Activated CD4-positive, alpha-beta T cell treated with anti-CD3 and anti-CD28 coated beads for 4 hours (primary cell): ENCODE data around the gene CLIP1.
A peak's percentile ranks its signal among the peaks of the same experiment; 100 is the strongest.
"Not testable (repeated sequence)": the region's sequence is repeated elsewhere in the genome, so short reads cannot be mapped to it uniquely, and the experiment has no call there.

Source experiments
- DNase-seq, 2 donors: peaks; one replicate each; pipeline ENCODE4 v3.0.0-alpha.2; 2020

CLIP1 gene

DNA sequence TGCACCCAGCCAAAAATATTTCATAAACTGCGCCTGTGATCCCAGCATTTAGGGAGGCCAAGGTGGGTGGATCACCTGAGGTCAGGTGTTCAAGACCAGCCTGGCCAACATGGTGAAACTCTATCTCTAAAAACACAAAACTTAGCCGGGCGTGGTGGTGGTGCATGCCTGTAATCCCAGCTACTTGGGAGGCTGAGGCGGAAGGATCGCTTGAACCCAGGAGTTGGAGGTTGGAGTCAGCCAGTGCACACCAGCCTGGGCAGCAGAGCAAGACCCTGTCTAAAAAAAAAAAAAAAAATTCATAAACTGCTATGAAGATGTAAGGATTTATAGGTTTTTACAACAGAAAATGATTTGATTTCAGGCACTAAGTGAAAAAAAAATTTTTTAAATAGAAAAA, 6.6 kb upstream of the CLIP1 start:
- not testable (repeated sequence) for DNase-seq

- DNase-seq = no peak
These were observed 4.9 kb upstream of the CLIP1 start for GRCh38 chr12:122427403-122427802.

DNA sequence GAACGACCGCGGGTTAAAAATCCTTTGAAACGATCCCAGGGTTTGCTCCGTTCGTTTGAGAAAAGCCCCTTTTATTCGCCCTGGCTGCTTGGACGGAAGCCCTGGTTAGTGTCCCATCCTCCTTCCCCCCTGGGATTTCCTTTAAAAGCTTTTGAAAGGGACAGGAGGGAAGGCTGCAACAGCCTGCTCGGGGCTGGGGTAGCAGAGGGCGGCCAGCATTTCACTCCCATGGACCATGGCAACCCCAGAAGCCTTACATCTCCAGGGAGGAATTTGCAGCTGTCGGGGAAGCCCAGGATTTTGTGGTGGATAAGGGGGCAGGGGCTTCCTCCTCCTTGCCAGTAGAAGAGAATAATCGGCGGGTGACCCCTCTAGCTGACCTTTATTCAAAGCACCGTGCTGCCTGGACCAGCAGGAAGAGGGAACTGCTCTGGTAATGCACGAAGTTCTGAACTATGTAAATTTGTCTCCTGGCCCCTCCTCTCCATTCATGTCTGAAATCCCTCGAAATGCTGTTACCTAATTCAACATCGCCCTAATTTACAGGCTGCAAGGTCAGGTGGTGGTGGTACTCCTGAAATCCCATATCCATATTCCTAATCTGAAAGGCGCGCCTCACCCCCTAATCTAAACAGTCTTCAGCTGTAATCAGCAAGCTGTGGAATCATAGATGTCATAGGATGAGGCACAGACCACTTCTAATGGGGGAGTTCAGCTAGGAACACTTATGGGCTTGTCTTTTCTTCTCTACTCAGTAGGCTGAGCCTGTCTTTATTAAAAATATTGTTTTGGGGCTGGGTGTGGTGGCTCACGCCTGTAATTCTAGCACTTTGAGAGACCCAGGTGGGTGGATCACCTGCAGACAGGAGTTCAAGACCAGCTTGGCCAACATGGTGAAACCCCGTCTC, 1.0 kb upstream of the CLIP1 start:
- no peak for DNase-seq

DNA sequence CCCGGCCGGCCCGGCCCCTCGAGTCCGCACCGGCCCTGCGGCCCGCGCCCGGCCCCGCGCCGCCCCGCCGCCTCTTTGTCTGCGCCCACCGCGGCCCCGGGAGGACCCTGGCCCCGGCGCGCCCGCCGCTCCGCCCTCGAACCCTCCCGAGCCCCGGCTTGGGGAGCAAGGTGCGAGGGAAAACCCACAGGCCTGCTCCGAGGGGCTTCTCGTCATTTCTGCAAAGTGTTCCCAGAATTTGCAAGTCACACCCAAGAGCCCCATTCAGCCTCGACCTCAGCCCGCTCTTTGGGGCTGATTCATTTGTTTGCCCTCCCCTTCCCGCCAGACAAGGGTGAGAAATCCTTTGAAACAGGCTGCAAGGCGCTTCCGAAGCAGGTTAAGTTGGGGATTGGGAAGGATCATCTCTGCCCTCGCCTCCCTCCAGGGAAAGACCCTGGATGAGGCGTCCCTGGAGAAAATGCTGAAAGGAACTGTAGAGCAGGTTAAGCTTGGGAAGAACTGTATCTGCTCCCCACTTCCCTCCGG, 325 bp upstream of the CLIP1 start:
- DNase-seq = peak; percentile 46 to 54

DNA sequence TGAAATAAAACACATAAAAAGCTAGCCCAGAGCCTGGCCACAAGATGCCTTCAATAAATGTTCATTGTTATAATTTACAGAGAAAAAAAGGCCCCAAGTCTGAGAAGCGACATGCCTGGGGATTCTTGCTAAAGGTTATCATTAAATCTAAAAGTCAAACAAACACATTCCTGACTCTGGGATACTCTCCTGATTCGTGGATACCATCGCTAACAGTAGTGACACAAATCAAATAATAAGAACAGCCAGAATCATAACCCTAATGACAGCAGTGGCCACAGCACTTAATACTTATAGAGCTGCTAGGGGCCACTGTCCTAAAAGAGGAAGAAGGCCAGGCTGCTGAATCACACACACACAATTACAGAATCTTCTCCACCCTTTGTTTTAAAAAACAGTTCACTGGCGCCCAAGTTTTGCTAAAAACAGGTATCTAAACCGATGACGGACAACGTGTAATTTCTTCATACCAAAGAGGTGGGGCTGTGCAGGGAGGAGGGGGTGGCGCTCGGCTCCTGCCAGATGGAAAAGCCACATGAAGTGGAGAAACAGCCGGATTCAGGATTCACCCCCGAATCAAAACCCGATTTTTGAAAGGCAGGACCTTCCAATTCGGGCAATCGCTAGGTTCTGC, 1.2 kb downstream of the CLIP1 start:
- DNase-seq = peak in 1 of 2 donors; percentile 15

GRCh38 chr12:122420471-122421162, 1.9 kb downstream of the CLIP1 start:
- DNase-seq = no peak

GRCh38 chr12:122419094-122419493, 3.4 kb downstream of the CLIP1 start:
- not testable (repeated sequence) for DNase-seq

DNA sequence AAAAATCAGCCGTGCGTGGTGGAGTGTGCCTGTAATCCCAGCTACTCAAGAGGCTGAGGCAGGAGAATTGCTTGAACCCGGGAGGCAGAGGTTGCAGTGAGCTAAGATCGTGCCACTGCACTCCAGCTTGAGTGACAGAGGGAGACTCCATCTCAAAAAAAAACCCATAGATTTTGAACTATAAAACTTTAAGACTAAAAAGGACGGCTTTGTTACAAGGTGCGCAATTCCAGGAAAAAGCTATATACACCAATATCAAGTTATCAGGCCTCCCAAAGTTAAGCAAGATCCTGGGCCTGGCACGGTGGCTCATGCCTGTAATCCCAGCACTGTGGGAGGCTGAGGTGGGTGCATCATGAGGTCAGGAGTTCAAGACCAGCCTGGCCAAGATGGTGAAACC, 6.8 kb downstream of the CLIP1 start:
- DNase-seq = not testable (repeated sequence)

GRCh38 chr12:122413516-122414404, 8.7 kb downstream of the CLIP1 start:
- DNase-seq = no peak

DNA sequence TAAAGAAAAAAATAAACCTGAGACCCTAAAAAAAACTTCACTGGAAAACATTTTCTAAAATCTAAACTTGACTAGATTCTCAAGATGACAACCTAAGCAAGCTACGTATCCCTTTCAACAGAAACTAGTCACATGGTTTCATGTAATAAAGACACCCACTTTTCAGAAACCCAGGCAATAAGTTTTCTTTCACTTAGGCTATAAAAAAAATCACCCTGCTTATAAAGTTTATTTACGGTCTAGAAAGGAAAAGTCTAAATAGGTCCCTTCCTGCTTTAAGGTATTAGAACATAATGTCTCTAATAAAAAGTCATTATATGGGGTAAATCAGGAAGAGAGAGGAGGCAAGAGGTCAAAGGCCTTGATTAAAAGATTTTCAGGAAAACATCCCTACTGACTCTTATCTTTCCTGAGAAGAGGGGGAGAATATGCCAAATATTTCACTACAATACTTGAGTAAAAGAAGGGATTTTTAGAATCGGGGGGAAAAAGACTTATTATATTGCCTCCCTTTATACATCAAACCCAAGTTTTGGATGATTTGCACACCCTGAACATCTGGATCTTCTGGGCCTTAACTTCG, 9.5 kb downstream of the CLIP1 start:
- no peak for DNase-seq

GRCh38 chr12:122411537-122411936, 10.9 kb downstream of the CLIP1 start:
- DNase-seq = no peak

GRCh38 chr12:122407208-122407607, 15.3 kb downstream of the CLIP1 start:
- DNase-seq = no peak

GRCh38 chr12:122406701-122407164, 15.7 kb downstream of the CLIP1 start:
- DNase-seq = no peak

- no peak for DNase-seq
These were observed 18.6 kb downstream of the CLIP1 start for GRCh38 chr12:122403831-122404230.

DNA sequence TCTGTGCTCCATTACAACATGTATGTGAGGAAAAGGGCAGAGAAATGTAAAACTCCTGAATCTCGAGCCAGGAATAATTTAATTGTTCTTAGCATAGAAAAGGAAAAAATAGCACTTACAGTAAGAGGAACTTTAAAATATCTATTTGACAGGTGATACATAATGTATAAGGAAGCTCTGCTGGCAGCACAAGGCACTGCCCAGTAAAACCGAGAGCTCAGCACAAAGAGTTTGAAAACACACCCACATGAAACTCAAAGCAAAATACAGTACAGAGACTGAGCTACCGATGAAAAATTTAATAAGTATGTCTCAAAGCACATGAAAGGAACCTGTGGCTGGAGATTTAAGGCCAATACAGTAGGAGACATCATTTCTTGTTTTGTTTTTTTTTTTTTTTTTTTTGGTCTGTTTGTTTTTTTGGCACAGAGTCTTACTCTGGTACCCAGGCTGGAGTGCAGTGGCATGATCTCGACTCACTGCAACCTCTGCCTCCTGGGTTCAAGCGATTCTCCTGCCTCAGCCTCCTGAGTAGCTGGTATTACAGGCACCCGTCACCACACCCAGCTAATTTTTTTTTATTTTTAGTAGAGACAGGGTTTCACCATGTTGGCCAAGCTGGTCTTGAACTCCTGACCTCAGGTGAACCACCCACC, 19.2 kb downstream of the CLIP1 start:
- DNase-seq = no peak

- DNase-seq = no peak
These were observed 20.2 kb downstream of the CLIP1 start for GRCh38 chr12:122402264-122402663.

GRCh38 chr12:122399592-122400373, 22.7 kb downstream of the CLIP1 start:
- peak; percentile 52 to 53 for DNase-seq

- DNase-seq = no peak
These were observed 23.2 kb downstream of the CLIP1 start for GRCh38 chr12:122399254-122399591.

GRCh38 chr12:122397981-122398380, 24.5 kb downstream of the CLIP1 start:
- not testable (repeated sequence) for DNase-seq

- no peak for DNase-seq
These were observed 27.1 kb downstream of the CLIP1 start for GRCh38 chr12:122395319-122395718.
